HFF-Myc (cell line): ENCODE results near the gene PEAR1.

ENCODE experiments used
- DNase-seq: peaks from one replicate; pipeline ENCODE4 v3.0.0-alpha.2; 2011; ENCODE audit warnings: low read depth; ENCODE audit errors: extremely low read depth
- H3K4me3 ChIP-seq: replicated peaks from 2 replicates; pipeline ENCODE4 v1.5.1; 2011; ENCODE audit warnings: low read depth, mild to moderate bottlenecking, control low read depth, low read length
- TF ChIP-seq, protein P1 (sequence below): IDR thresholded peaks from 2 replicates; pipeline ENCODE4 v1.5.1; 2012; ENCODE audit warnings: mild to moderate bottlenecking, low read depth, low read length, control low read depth; ENCODE audit errors: missing control alignments

Gene PEAR1

GRCh38 chr1:156898971-156899664 lies 5.6 kb downstream of the PEAR1 start:
- DNase-seq: no peak
- no peak overlapping the region for H3K4me3 ChIP-seq
- TF ChIP-seq, protein P1, sequence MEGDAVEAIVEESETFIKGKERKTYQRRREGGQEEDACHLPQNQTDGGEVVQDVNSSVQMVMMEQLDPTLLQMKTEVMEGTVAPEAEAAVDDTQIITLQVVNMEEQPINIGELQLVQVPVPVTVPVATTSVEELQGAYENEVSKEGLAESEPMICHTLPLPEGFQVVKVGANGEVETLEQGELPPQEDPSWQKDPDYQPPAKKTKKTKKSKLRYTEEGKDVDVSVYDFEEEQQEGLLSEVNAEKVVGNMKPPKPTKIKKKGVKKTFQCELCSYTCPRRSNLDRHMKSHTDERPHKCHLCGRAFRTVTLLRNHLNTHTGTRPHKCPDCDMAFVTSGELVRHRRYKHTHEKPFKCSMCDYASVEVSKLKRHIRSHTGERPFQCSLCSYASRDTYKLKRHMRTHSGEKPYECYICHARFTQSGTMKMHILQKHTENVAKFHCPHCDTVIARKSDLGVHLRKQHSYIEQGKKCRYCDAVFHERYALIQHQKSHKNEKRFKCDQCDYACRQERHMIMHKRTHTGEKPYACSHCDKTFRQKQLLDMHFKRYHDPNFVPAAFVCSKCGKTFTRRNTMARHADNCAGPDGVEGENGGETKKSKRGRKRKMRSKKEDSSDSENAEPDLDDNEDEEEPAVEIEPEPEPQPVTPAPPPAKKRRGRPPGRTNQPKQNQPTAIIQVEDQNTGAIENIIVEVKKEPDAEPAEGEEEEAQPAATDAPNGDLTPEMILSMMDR: no peak

DNA sequence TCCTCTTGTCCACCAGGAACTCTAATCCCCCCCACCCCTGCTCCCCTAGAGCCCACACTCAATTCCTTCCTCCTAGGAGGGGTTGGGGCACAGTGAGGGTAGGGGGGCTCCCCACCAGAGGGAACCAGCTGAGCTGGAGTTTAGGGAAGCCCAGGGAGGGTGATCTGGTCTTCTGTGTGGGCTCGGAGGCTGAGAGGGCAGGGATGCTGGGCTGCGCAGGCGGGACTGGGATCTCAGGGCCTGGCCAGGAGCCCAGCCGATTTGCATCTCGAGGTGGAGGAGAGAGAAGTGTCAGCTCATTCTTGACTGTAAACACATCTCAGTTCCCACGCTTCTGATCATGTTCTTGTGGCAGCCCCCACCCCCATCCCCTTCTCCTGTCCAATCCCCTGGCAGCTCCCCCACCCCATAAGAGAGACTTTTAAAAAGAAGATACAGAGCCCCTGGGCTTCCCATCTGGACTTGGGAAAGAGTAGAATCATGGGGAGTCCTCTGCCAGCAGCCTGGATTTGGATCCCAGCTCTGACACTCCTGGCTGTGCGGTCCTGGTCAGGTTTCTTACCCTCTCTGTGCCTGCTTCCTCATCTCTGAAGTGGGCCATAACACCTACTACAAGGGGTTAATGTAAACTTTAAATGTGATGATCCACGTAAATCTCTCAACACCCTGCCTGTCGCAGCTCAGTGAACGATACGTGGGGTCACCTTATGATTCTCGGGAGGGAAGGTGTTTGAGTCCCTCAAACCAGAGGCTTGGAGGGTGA lies 6.6 kb downstream of the PEAR1 start:
- TF ChIP-seq, protein P1: no peak
- no peak for DNase-seq
- no peak overlapping the region for H3K4me3 ChIP-seq

DNA sequence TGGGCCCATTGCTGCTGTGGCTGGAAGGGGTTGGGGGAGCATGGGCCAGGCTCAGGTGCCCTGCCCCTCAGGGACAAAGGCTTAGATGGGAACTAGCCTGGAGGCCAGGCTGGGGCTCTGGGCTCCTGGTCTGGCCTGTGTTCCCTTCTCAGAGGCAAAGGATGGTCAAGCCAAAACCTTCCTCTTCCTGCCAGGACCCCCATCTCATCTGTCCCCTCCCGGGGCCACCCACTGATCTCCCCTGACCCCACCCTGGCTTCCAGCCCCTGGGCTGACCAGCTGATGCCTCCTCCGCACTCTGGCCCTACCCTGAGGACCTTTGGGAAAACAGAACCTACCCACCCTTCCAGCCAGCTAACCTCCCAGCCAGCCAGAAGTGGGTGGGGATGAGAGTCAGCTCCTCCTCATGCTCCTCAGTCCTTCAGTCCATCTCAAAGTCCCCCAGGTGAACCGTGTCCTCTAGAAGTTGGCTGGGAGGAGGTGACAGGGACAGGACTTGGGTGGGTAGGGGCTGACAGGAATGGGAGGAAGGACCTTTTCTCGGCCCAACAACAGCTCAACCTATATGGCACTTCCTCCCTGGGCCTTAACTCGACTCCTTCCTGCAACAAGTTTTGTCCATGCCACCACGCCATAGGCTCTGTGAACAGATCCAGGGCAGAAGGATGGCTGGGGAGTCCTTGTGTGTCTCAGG lies 7.5 kb downstream of the PEAR1 start:
- DNase-seq: no peak
- TF ChIP-seq, protein P1: no peak
- H3K4me3 ChIP-seq: no peak overlapping the region

GRCh38 chr1:156901590-156901900 lies 8.0 kb downstream of the PEAR1 start:
- no peak for DNase-seq
- TF ChIP-seq, protein P1: no peak
- H3K4me3 ChIP-seq: no peak overlapping the region

DNA sequence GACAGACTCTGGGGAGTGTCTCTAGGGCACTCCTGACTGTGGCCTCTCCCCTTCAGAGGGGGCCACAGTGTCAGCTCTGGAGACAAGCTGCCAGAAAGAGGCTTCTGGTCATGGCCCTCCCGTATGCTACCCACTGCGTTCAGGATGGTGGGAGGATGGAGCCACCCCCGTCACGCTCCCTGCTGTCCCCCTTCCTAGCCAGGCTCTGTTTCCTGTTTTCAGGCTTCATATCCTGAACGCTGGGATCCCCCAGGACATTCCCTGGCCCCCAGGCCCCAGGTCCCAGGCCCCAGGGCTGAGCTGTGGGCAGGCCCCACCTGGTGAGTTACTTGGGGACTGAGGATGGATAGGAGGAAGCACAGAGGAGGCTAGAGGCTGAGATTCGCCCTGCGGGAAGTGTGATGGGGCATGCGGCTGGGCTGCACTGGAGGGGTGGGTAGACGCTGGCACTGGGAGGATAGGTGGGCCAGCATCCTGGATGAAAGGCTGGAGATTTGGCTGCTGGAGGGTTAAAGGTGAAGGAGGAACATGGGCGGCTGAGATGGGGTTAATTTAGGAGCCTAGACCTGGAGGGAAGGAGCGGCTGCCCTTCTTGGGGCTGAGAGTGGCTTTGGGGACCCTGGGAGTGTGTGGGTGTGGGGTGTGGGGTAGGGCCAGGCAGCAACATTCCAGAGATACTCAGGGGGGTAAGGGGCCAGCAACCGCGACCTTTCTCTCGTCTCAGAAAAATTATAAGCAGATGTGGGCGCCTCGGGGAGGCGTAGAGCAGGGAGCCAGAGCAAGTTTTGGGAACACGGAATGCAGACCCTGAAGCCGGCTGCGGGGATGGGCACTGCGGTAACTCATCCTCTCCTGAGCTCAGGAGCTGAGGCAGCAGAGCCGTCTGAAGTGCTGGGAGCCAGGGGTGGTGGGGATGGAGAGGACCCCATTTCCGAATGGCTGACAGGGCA lies 8.7 kb downstream of the PEAR1 start:
- TF ChIP-seq, protein P1: no peak
- 0 out of 2 replicates have a peak overlapping the region, but pooled peaks have one; percentile 3 for H3K4me3 ChIP-seq
- no peak for DNase-seq
